Measurements from ENCODE around the gene TAOK2.

- TF ChIP-seq CTCF (IDR thresholded peaks at IDR 0.05) (no peak), POLR2A (IDR thresholded peaks at IDR 0.05) (no peak)
These were observed 43.6 kb downstream of the TAOK2 start for GRCh38 chr16:30017277-30017656.

Data from testis (tissue), 2 donors.